Putamen (tissue), 1 donor: ENCODE results near the gene EIF4E2.

Experiments
- DNase-seq: peaks from one replicate; pipeline ENCODE4 v3.0.0-alpha.2; 2016; ENCODE audit warnings: low spot score

EIF4E2 gene

GRCh38 chr2:232600053-232600773 is 49.7 kb downstream of the EIF4E2 start:
- no peak for DNase-seq

- no peak for DNase-seq
Observed at GRCh38 chr2:232603283-232603682, 52.8 kb downstream of the EIF4E2 start.

GRCh38 chr2:232604535-232604934 is 54.0 kb downstream of the EIF4E2 start:
- no peak for DNase-seq

- DNase-seq: no peak
Observed at GRCh38 chr2:232607011-232607410, 56.5 kb downstream of the EIF4E2 start.

GRCh38 chr2:232609607-232610006 is 59.1 kb downstream of the EIF4E2 start:
- DNase-seq: no peak

GRCh38 chr2:232610081-232610480 is 59.6 kb downstream of the EIF4E2 start:
- DNase-seq: no peak

GRCh38 chr2:232611061-232611460 is 60.6 kb downstream of the EIF4E2 start:
- no peak for DNase-seq

- DNase-seq: no peak
Observed at GRCh38 chr2:232611559-232612218, 61.2 kb downstream of the EIF4E2 start.

- no peak for DNase-seq
Observed at GRCh38 chr2:232613538-232614134, 63.1 kb downstream of the EIF4E2 start.

- no peak for DNase-seq
Observed at GRCh38 chr2:232615339-232615738, 64.8 kb downstream of the EIF4E2 start.
